ENCODE results near the gene SCP2. TPM values are rescaled to one million over a fixed set of nuclear protein-coding genes. Genes with fewer than 3 reads are reported as not detected.

SCP2 gene
- total and polyA plus RNA-seq, 2 of the 4 experiments (the other 2 are of a cell fraction): 70.4 to 83.1 TPM

DNA sequence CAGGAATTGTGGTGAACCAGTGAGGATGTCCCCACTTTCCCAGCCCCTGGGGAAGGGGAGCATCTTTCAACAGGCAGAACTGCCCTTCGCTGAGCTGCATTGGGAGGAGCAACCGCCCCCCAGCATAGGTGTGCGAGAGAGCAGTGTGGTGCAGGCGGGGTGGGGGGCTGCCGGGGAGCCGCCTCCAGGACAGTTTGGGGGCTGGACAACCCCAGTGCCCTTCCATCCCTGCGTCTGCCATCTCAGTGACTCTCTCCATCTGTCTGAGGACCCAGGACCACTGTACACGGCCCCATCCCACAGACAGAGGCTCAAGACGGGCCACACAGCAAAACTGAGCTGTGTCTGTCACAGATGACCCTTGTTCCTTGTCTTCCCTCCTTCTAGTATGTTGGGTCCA is 149.1 kb downstream of the SCP2 start:
- WGBS, 2 experiments (ENCODE audit: extremely low coverage in 2 of 2, insufficient read length in 1 of 2): 100% methylated on average over 1 of the region's 9 CpGs; no CpG with 5 or more reads in 1 of the 2 experiments
- no peak overlapping the region for H3K18ac ChIP-seq (ENCODE audit: low read depth, low read length)
- no peaks in the 10 kb centered on the region for H4K20me1 ChIP-seq (ENCODE audit: insufficient read depth, low read length)
- H2BK15ac ChIP-seq (ENCODE audit: low read depth, low read length): no peak overlapping the region
- H4K5ac ChIP-seq (ENCODE audit: low read depth, low read length): no peak overlapping the region
- H4K91ac ChIP-seq (ENCODE audit: insufficient read depth, low read depth, low read length): no peak overlapping the region
- no peak overlapping the region for H3K56ac ChIP-seq (ENCODE audit: extremely low read depth, insufficient read depth, low read length)
- H3K9me3 ChIP-seq (ENCODE audit: control insufficient read depth, insufficient read depth, low read length): no peaks in the 10 kb centered on the region
- H3K27ac ChIP-seq (ENCODE audit: insufficient read depth, low read length): no peak overlapping the region
- H3K36me3 ChIP-seq (ENCODE audit: control insufficient read depth, insufficient read depth, low read length): peaks cover 18% of the 10 kb centered on the region; the same call in 1 of the 2 replicates
- H3K4ac ChIP-seq (ENCODE audit: low read depth, low read length): no peak overlapping the region; the same call in 1 of the 2 replicates
- TF ChIP-seq, protein P1, sequence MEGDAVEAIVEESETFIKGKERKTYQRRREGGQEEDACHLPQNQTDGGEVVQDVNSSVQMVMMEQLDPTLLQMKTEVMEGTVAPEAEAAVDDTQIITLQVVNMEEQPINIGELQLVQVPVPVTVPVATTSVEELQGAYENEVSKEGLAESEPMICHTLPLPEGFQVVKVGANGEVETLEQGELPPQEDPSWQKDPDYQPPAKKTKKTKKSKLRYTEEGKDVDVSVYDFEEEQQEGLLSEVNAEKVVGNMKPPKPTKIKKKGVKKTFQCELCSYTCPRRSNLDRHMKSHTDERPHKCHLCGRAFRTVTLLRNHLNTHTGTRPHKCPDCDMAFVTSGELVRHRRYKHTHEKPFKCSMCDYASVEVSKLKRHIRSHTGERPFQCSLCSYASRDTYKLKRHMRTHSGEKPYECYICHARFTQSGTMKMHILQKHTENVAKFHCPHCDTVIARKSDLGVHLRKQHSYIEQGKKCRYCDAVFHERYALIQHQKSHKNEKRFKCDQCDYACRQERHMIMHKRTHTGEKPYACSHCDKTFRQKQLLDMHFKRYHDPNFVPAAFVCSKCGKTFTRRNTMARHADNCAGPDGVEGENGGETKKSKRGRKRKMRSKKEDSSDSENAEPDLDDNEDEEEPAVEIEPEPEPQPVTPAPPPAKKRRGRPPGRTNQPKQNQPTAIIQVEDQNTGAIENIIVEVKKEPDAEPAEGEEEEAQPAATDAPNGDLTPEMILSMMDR (conservative IDR thresholded peaks at IDR 0.05; ENCODE audit: low read depth, low read length): no peak
- TF ChIP-seq MAZ (IDR thresholded peaks at IDR 0.05; ENCODE audit: borderline replicate concordance, low read depth, low read length): no peak
- TF ChIP-seq NFE2L2 (IDR thresholded peaks at IDR 0.05; ENCODE audit: low read depth, low read length): no peak
- no peak for TF ChIP-seq RFX5 (IDR thresholded peaks at IDR 0.05; ENCODE audit: low read depth, low read length)
- no peak for TF ChIP-seq BHLHE40 (IDR thresholded peaks at IDR 0.05; ENCODE audit: low read depth, low read length)
- no peak for TF ChIP-seq SMC3 (IDR thresholded peaks at IDR 0.05; ENCODE audit: low read depth, low read length)
- no peak for TF ChIP-seq MAFK (IDR thresholded peaks at IDR 0.05; ENCODE audit: low read depth, low read length)
- TF ChIP-seq, protein P2, sequence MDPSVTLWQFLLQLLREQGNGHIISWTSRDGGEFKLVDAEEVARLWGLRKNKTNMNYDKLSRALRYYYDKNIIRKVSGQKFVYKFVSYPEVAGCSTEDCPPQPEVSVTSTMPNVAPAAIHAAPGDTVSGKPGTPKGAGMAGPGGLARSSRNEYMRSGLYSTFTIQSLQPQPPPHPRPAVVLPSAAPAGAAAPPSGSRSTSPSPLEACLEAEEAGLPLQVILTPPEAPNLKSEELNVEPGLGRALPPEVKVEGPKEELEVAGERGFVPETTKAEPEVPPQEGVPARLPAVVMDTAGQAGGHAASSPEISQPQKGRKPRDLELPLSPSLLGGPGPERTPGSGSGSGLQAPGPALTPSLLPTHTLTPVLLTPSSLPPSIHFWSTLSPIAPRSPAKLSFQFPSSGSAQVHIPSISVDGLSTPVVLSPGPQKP (IDR thresholded peaks at IDR 0.05; ENCODE audit: borderline replicate concordance, low read depth, low read length): no peak
- TF ChIP-seq RAD21 (IDR thresholded peaks at IDR 0.05; ENCODE audit: low read length): no peak
- TF ChIP-seq RCOR1 (IDR thresholded peaks at IDR 0.05; ENCODE audit: insufficient replicate concordance, low read length): no peak
- TF ChIP-seq POLR2A (IDR thresholded peaks at IDR 0.05; ENCODE audit: low read depth, low read length): no peak
- no peak for TF ChIP-seq CHD1 (IDR thresholded peaks at IDR 0.05; ENCODE audit: low read depth, low read length)
- TF ChIP-seq CEBPB (IDR thresholded peaks at IDR 0.05; ENCODE audit: low read depth, low read length): no peak
- TF ChIP-seq FOS (IDR thresholded peaks at IDR 0.05; ENCODE audit: low read depth, low read length): no peak
- no peak for TF ChIP-seq MXI1 (IDR thresholded peaks at IDR 0.05; ENCODE audit: borderline replicate concordance, low read depth, low read length)
- TF ChIP-seq, protein P3, sequence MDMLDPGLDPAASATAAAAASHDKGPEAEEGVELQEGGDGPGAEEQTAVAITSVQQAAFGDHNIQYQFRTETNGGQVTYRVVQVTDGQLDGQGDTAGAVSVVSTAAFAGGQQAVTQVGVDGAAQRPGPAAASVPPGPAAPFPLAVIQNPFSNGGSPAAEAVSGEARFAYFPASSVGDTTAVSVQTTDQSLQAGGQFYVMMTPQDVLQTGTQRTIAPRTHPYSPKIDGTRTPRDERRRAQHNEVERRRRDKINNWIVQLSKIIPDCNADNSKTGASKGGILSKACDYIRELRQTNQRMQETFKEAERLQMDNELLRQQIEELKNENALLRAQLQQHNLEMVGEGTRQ (IDR thresholded peaks at IDR 0.05; ENCODE audit: low read depth, low read length): no peak
- H3K4me2 ChIP-seq (ENCODE audit: low read depth, low read length): no peak overlapping the region
- CTCF ChIA-PET: no interaction called here
- BruUV-seq (replicated peaks): no TSS peak
- POLR2A ChIA-PET (ENCODE audit: unreplicated experiment): no interaction called here
- H3K4me1 ChIP-seq (ENCODE audit: control insufficient read depth, insufficient read depth, low read length): peaks cover 2% of the 10 kb centered on the region; the same call in 1 of the 2 replicates
- H3K14ac ChIP-seq (replicated peaks; ENCODE audit: low read depth, low read length): no peak overlapping the region
- H3K79me1 ChIP-seq (ENCODE audit: low read depth in 1 of 2, low read length in 2 of 2): no peaks in the 10 kb centered on the region
- no peak overlapping the region for H4K8ac ChIP-seq (ENCODE audit: low read depth in 2 of 2, low read length in 2 of 2)
- H2BK20ac ChIP-seq (ENCODE audit: low read depth, low read length): no peak overlapping the region
- no peak overlapping the region for H2AK9ac ChIP-seq (replicated peaks; ENCODE audit: low read depth, low read length, poor library complexity)
- H2BK5ac ChIP-seq (ENCODE audit: low read depth, low read length, poor library complexity, severe bottlenecking): no peak overlapping the region
- in situ Hi-C loops (cut with MboI; ENCODE audit: low sequenced_read_pairs) (no loop called here), intact Hi-C loops (cut with micrococcal nuclease) (no loop called here), dilution Hi-C loops (cut with HindIII; ENCODE audit: low sequenced_read_pairs, unreplicated experiment) (no loop called here)
- 0 out of 2 replicates have a peak overlapping the region, but pooled peaks have one; percentile 35 for H2AK5ac ChIP-seq (ENCODE audit: low read depth, low read length)
- H3K27me3 ChIP-seq (ENCODE audit: control insufficient read depth, insufficient read depth, low read length): no peaks in the 10 kb centered on the region
- H3K9me1 ChIP-seq (ENCODE audit: insufficient read depth, low read length): no peaks in the 10 kb centered on the region
- no peak overlapping the region for H2AFZ ChIP-seq (replicated peaks; ENCODE audit: low read length, poor library complexity)
- DNase-seq: no peak
- H3K9ac ChIP-seq (ENCODE audit: low read depth, low read length): no peak overlapping the region
- H2BK120ac ChIP-seq (ENCODE audit: low read depth, low read length): no peak overlapping the region
- no peak overlapping the region for H3K4me3 ChIP-seq (ENCODE audit: insufficient read depth, low read depth, low read length)
- no peak for ATAC-seq (ENCODE audit: low read depth)
- no peak overlapping the region for H3K23ac ChIP-seq (ENCODE audit: low read depth, low read length)
